NCI-H1694 treated with DMSO at 0.1 percent for 48 hours (cell line): Measurements from ENCODE around the gene PCLAF.

Experiments used
- DNase-seq: peaks from one replicate; lab custom pipeline; 2025; lab: John Stamatoyannopoulos, UW

The PCLAF gene

GRCh38 chr15:64315216-64315615 lies 66.0 kb downstream of the PCLAF start:
- no peak for DNase-seq

GRCh38 chr15:64314456-64314855 lies 66.8 kb downstream of the PCLAF start:
- DNase-seq = no peak
